NCI-H128 (cell line): ENCODE measurements around the gene VEPH1.

Source experiments
- DNase-seq: peaks from one replicate; lab custom pipeline; 2025; ENCODE audit not compliant: unreplicated experiment; lab: John Stamatoyannopoulos, UW

Gene VEPH1

GRCh38 chr3:157275832-157276231 lies 227.4 kb downstream of the VEPH1 start:
- DNase-seq: no peak

GRCh38 chr3:157274644-157275137 lies 228.5 kb downstream of the VEPH1 start:
- DNase-seq: no peak

GRCh38 chr3:157271283-157271882 lies 231.8 kb downstream of the VEPH1 start:
- no peak for DNase-seq

- no peak for DNase-seq
Measured at GRCh38 chr3:157268026-157268425, 235.2 kb downstream of the VEPH1 start.

GRCh38 chr3:157265931-157266330 lies 237.3 kb downstream of the VEPH1 start:
- DNase-seq: no peak

GRCh38 chr3:157263027-157263426 lies 240.2 kb downstream of the VEPH1 start:
- DNase-seq: no peak

- no peak for DNase-seq
Measured at GRCh38 chr3:157261000-157261399, 242.2 kb downstream of the VEPH1 start.

- no peak for DNase-seq
Measured at GRCh38 chr3:157259825-157260224, 243.4 kb downstream of the VEPH1 start.

- no peak for DNase-seq
Measured at GRCh38 chr3:157257101-157257500, 246.1 kb downstream of the VEPH1 start.

- DNase-seq: no peak
Measured at GRCh38 chr3:157255797-157256196, 247.4 kb downstream of the VEPH1 start.

GRCh38 chr3:157251685-157252084 lies 251.5 kb downstream of the VEPH1 start:
- no peak for DNase-seq

- DNase-seq: no peak
Measured at GRCh38 chr3:157249606-157250005, 253.6 kb downstream of the VEPH1 start.

- no peak for DNase-seq
Measured at GRCh38 chr3:157248590-157249422, 254.4 kb downstream of the VEPH1 start.

- no peak for DNase-seq
Measured at GRCh38 chr3:157247391-157247790, 255.8 kb downstream of the VEPH1 start.

GRCh38 chr3:157242836-157243235 lies 260.4 kb downstream of the VEPH1 start:
- DNase-seq: no peak

GRCh38 chr3:157241599-157241998 lies 261.6 kb downstream of the VEPH1 start:
- DNase-seq: no peak

- DNase-seq: no peak
Measured at GRCh38 chr3:157240408-157240807, 262.8 kb downstream of the VEPH1 start.

- DNase-seq: no peak
Measured at GRCh38 chr3:157239082-157239704, 264.0 kb downstream of the VEPH1 start.

- no peak for DNase-seq
Measured at GRCh38 chr3:157238457-157238856, 264.8 kb downstream of the VEPH1 start.

GRCh38 chr3:157237886-157238285 lies 265.3 kb downstream of the VEPH1 start:
- no peak for DNase-seq

- no peak for DNase-seq
Measured at GRCh38 chr3:157235291-157235690, 267.9 kb downstream of the VEPH1 start.

GRCh38 chr3:157233923-157234322 lies 269.3 kb downstream of the VEPH1 start:
- DNase-seq: no peak
